ENCODE measurements around the gene AP3B1. TPM values are rescaled to one million over a fixed set of nuclear protein-coding genes. Genes with fewer than 3 reads are reported as not detected.
A peak's percentile ranks its signal among the peaks of the same experiment; 100 is the strongest.

AP3B1 gene
- total RNA-seq, 1 donor from 2014 or later: 49.6 TPM

DNA sequence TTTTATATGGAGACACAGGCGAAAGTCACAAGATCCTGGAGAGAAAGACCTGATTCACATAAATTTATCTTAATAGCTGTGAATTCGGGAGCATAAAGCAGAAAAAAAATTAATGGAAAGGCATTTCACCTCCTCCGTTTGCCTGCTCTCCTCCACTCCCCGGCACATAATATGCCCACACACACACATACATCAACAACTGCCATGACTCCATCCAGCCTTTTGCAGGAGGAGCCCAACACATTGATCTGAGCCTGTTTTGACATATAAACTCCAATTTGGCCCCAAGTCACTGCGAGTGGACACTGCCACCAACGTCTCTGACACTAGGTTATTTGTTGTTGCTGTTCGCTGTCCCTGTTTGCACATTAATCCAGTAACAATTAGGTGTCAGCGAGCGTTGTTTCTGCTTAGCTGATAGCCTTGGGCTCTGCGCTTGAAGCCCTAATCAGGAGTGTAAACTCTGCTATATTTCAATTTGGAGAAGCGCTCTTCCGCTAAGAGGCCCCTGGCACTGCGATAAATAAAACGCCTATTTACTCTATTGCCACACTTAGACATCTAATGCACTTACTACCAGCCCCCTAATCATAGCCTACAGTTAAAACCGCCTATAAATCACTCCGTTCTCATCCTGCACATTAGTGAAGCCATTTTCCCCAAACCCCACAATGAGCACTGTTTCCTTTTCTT, 322.6 kb downstream of the AP3B1 start:
- intact Hi-C loops (cut with DNase I): no loop called here
- no peaks in the 10 kb centered on the region for H3K27me3 ChIP-seq
- TF ChIP-seq POLR2A (IDR thresholded peaks at IDR 0.05) (no peak), POLR2AphosphoS5 (IDR thresholded peaks at IDR 0.05; ENCODE audit: insufficient read depth in 1 of 2, low read depth in 1 of 2) (no peak)
- TF ChIP-seq, protein P1, sequence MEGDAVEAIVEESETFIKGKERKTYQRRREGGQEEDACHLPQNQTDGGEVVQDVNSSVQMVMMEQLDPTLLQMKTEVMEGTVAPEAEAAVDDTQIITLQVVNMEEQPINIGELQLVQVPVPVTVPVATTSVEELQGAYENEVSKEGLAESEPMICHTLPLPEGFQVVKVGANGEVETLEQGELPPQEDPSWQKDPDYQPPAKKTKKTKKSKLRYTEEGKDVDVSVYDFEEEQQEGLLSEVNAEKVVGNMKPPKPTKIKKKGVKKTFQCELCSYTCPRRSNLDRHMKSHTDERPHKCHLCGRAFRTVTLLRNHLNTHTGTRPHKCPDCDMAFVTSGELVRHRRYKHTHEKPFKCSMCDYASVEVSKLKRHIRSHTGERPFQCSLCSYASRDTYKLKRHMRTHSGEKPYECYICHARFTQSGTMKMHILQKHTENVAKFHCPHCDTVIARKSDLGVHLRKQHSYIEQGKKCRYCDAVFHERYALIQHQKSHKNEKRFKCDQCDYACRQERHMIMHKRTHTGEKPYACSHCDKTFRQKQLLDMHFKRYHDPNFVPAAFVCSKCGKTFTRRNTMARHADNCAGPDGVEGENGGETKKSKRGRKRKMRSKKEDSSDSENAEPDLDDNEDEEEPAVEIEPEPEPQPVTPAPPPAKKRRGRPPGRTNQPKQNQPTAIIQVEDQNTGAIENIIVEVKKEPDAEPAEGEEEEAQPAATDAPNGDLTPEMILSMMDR (IDR thresholded peaks at IDR 0.05): no peak

DNA sequence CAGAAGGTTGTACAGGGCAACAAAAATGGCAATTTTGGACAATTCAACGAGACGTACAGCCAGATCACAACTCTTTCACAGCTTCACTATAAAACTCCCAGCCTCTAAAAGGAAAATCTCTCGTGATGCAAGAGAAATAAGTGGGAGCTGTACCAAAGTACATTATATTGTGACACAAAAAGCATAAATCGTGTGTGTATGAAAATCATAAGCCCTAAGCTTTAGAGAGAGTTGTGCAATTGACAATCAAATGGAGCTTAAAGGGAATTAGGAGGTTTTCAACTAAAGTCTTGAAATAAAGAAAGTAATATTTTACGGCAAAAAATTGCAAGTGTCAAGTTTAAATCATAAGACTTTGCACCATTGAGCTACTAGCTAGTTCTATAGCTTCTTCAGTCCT, 323.6 kb downstream of the AP3B1 start:
- H3K27me3 ChIP-seq: no peaks in the 10 kb centered on the region
- no peak for TF ChIP-seq POLR2AphosphoS5 (IDR thresholded peaks at IDR 0.05; ENCODE audit: insufficient read depth in 1 of 2, low read depth in 1 of 2)
- TF ChIP-seq POLR2A (IDR thresholded peaks at IDR 0.05): no peak
- TF ChIP-seq, protein P1 (IDR thresholded peaks at IDR 0.05): no peak
- intact Hi-C loops (cut with DNase I): no loop called here
- H3K36me3 ChIP-seq: no peaks in the 10 kb centered on the region
- no peak overlapping the region for H3K4me3 ChIP-seq
- no peak overlapping the region for H3K27ac ChIP-seq
- no peaks in the 10 kb centered on the region for H3K9me3 ChIP-seq
- H3K4me1 ChIP-seq: peaks cover 20% of the 10 kb centered on the region
- no peak for DNase-seq (ENCODE audit: extremely low spot score in 2 of 2)

More for the DNA sequence above, 322.6 kb downstream of the AP3B1 start:
- no peak for DNase-seq (ENCODE audit: extremely low spot score in 2 of 2)
- H3K4me3 ChIP-seq: peak overlapping the region; percentile 31 to 33
- no peak overlapping the region for H3K27ac ChIP-seq
- no peaks in the 10 kb centered on the region for H3K9me3 ChIP-seq
- H3K4me1 ChIP-seq: peaks cover 20% of the 10 kb centered on the region
- H3K36me3 ChIP-seq: no peaks in the 10 kb centered on the region

DNA sequence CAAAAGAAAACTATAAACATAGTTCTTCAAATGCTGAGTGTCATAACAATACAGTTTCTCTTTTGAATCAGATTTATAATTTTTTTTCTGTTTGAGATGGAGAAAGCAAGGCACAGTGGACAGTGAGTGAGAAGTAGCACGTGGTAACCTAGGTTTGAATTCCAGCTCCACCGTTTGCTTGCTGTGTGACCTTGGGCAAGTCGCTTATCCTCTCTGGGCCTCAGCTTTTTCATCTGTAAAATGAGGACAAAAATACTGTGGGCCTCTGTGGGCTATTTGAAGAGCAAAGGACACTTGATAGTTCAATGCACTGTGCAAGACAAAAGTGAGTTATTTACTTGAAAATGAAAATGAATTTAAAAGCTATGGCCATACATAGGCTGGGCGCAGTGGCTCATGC, 330.7 kb downstream of the AP3B1 start:
- no peak overlapping the region for H3K27ac ChIP-seq
- no peak for TF ChIP-seq POLR2A (IDR thresholded peaks at IDR 0.05)
- TF ChIP-seq POLR2AphosphoS5 (IDR thresholded peaks at IDR 0.05; ENCODE audit: insufficient read depth in 1 of 2, low read depth in 1 of 2): no peak
- TF ChIP-seq, protein P1 (IDR thresholded peaks at IDR 0.05): no peak
- H3K9me3 ChIP-seq: no peaks in the 10 kb centered on the region
- no peaks in the 10 kb centered on the region for H3K36me3 ChIP-seq
- no peak overlapping the region for H3K4me3 ChIP-seq
- H3K4me1 ChIP-seq: no peaks in the 10 kb centered on the region
- peaks cover 4% of the 10 kb centered on the region for H3K27me3 ChIP-seq
- no peak for DNase-seq (ENCODE audit: extremely low spot score in 2 of 2)
- intact Hi-C loops (cut with DNase I): no loop called here

DNA sequence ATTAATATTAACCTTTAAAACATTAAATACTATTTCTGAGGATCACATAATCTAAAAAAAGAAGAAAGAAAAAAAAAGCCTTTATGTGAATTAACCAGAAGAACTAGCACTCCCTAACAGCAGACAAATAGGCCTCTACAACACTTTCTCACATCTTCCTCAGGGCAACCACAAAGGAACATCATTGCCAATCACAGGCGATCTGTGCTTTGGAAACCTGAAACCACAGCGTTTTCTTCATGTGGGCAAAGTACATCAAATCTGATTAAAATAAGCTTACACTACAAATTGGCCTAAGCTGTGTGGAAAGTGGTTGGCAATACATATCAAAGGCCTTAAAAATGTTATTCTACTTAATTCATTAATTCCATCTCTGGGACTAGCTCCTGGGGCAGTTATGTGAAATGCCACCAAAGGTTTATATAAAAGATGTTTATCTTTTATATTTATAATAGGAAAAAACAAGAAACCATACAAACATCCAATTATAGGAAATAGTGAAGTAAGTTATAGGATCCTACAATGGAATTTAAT, 333.6 kb downstream of the AP3B1 start:
- H3K4me1 ChIP-seq: peaks cover 7% of the 10 kb centered on the region
- TF ChIP-seq, protein P1 (IDR thresholded peaks at IDR 0.05): no peak
- TF ChIP-seq POLR2AphosphoS5 (IDR thresholded peaks at IDR 0.05; ENCODE audit: insufficient read depth in 1 of 2, low read depth in 1 of 2) (no peak), POLR2A (IDR thresholded peaks at IDR 0.05) (no peak)
- H3K27me3 ChIP-seq: peaks cover 10% of the 10 kb centered on the region
- intact Hi-C loops (cut with DNase I): no loop called here
- no peak overlapping the region for H3K4me3 ChIP-seq
- no peak overlapping the region for H3K27ac ChIP-seq
- no peaks in the 10 kb centered on the region for H3K9me3 ChIP-seq
- DNase-seq (ENCODE audit: extremely low spot score in 2 of 2): no peak
- no peaks in the 10 kb centered on the region for H3K36me3 ChIP-seq

DNA sequence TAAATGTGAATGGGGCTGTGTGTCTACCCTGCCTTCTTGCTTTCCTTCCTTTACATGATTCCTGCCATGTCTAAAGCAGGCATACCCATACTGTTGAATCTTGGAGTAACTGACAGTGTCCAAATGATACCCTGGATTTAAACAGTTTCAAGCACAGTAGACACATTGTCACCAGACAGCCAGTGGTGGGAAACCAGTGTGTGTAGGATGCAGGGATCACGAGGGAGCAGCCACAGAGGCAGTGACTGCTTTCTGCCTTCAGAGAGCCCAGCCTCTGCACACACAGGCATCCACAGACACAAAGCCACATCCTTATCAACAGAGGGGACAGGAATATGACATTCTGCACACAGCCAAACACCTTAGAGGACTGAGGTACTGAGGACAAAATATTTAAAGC, 334.2 kb downstream of the AP3B1 start:
- intact Hi-C loops (cut with DNase I): no loop called here
- peaks cover 10% of the 10 kb centered on the region for H3K27me3 ChIP-seq

More for the DNA sequence above, 334.2 kb downstream of the AP3B1 start:
- TF ChIP-seq POLR2A (IDR thresholded peaks at IDR 0.05) (no peak), POLR2AphosphoS5 (IDR thresholded peaks at IDR 0.05; ENCODE audit: insufficient read depth in 1 of 2, low read depth in 1 of 2) (no peak)
- TF ChIP-seq, protein P1 (IDR thresholded peaks at IDR 0.05): no peak
- no peak for DNase-seq (ENCODE audit: extremely low spot score in 2 of 2)
- Histone ChIP-seq H3K4me3 (no peak overlapping the region), H3K9me3 (no peaks in the 10 kb centered on the region), H3K36me3 (no peaks in the 10 kb centered on the region), H3K27ac (no peak overlapping the region), H3K4me1 (peaks cover 7% of the 10 kb centered on the region)
